Spleen (tissue), 7 donors: Measurements from ENCODE around the gene PMPCA.

Source experiments
- CTCF ChIP-seq, 11 experiments: fragments of 200-600 bp in 7 of 11; fragments of 450-650 bp in 4 of 11; sonication (generic) in 4 of 11; IDR thresholded peaks in 8 of 11; conservative IDR thresholded peaks in 3 of 11; 1 replicate in 7 of 11; 2 replicates in 4 of 11; pipeline versions ENCODE4 v1.4.0 to v1.8.0; 2016 to 2021; ENCODE audit warnings: antibody characterized with exemption in 11 of 11, inconsistent platforms in 4 of 11, mild to moderate bottlenecking in 1 of 11
- POLR2A ChIP-seq, 3 donors: fragments of 450-650 bp; IDR thresholded peaks; one replicate each; pipeline ENCODE4 v1.5.1; 2017; ENCODE audit warnings: antibody characterized with exemption in 3 of 3, mild to moderate bottlenecking in 1 of 3
- donor health status: DM: no; HTN: no; CAD: no; lungs with moderate emphysema.
- donor health status: DM: no; HTN: no; CAD: no.
- donor health status: DM: no; HTN: no; CAD: no.

- no peak for TF ChIP-seq POLR2A (IDR thresholded peaks at IDR 0.05)
- TF ChIP-seq CTCF (IDR thresholded peaks at IDR 0.05 in 8 of 11, conservative IDR thresholded peaks at IDR 0.05 in 3 of 11), result no peak
Measured at GRCh38 chr9:136379891-136380290, 30.6 kb upstream of the PMPCA start.
